GM12892 (cell line): ENCODE data around the gene FEM1C.

Source experiments
- POLR2AphosphoS5 ChIP-seq: IDR thresholded peaks from 2 replicates; pipeline ENCODE4 v1.6.1; 2011; ENCODE audit warnings: low read depth, low read length, control low read depth
- TAF1 ChIP-seq: IDR thresholded peaks from 2 replicates; pipeline ENCODE4 v1.6.1; 2011; ENCODE audit warnings: low read depth, mild to moderate bottlenecking, control low read depth, low read length, borderline replicate concordance

GRCh38 chr5:115559524-115559923, 14.9 kb upstream of the FEM1C start:
- no peak for TF ChIP-seq POLR2AphosphoS5
- no peak for TF ChIP-seq TAF1
